ENCODE results near the gene ADCY2.

Gene ADCY2

GRCh38 chr5:7456206-7456605, 60.3 kb downstream of the ADCY2 start:
- no peak overlapping the region for H2AFZ ChIP-seq (ENCODE audit: low read depth, low read length)
- no peak overlapping the region for H3K4me2 ChIP-seq (ENCODE audit: low read length)
- H4K20me1 ChIP-seq (ENCODE audit: insufficient read depth, low read length) = no peaks in the 10 kb centered on the region
- no peaks in the 10 kb centered on the region for H3K27me3 ChIP-seq (ENCODE audit: low read depth, low read length)
- TF ChIP-seq EZH2phosphoT487 (IDR thresholded peaks at IDR 0.05; ENCODE audit: low read depth) (no peak), CTCF (IDR thresholded peaks at IDR 0.05; ENCODE audit: low read depth, low read length) (no peak)
- no peak overlapping the region for H3K27ac ChIP-seq (ENCODE audit: low read length)
- H3K4me3 ChIP-seq (ENCODE audit: low read length) = no peak overlapping the region
- no peaks in the 10 kb centered on the region for H3K79me2 ChIP-seq (ENCODE audit: low read length)
- no peaks in the 10 kb centered on the region for H3K4me1 ChIP-seq (ENCODE audit: low read length)
- no peaks in the 10 kb centered on the region for H3K36me3 ChIP-seq (replicated peaks; ENCODE audit: low read depth, low read length)
- no peak overlapping the region for H3K9ac ChIP-seq (ENCODE audit: low read length)
- no peaks in the 10 kb centered on the region for H3K9me3 ChIP-seq (ENCODE audit: insufficient read depth, low read length)

GRCh38 chr5:7461371-7461770, 65.4 kb downstream of the ADCY2 start:
- Histone ChIP-seq H3K79me2 (ENCODE audit: low read length) (no peaks in the 10 kb centered on the region), H4K20me1 (ENCODE audit: insufficient read depth, low read length) (no peaks in the 10 kb centered on the region), H3K36me3 (replicated peaks; ENCODE audit: low read depth, low read length) (no peaks in the 10 kb centered on the region), H3K4me2 (ENCODE audit: low read length) (no peak overlapping the region), H3K27me3 (ENCODE audit: low read depth, low read length) (no peaks in the 10 kb centered on the region), H2AFZ (ENCODE audit: low read depth, low read length) (no peak overlapping the region), H3K4me3 (ENCODE audit: low read length) (no peak overlapping the region), H3K9ac (ENCODE audit: low read length) (no peak overlapping the region), H3K27ac (ENCODE audit: low read length) (no peak overlapping the region), H3K9me3 (ENCODE audit: insufficient read depth, low read length) (no peaks in the 10 kb centered on the region), H3K4me1 (ENCODE audit: low read length) (no peaks in the 10 kb centered on the region)
- TF ChIP-seq EZH2phosphoT487 (IDR thresholded peaks at IDR 0.05; ENCODE audit: low read depth) = no peak
- TF ChIP-seq CTCF (IDR thresholded peaks at IDR 0.05; ENCODE audit: low read depth, low read length) = no peak

- Histone ChIP-seq H3K79me2 (ENCODE audit: low read length) (no peaks in the 10 kb centered on the region), H3K4me2 (ENCODE audit: low read length) (no peak overlapping the region), H2AFZ (ENCODE audit: low read depth, low read length) (no peak overlapping the region), H4K20me1 (ENCODE audit: insufficient read depth, low read length) (no peaks in the 10 kb centered on the region), H3K9ac (ENCODE audit: low read length) (no peak overlapping the region), H3K27me3 (ENCODE audit: low read depth, low read length) (no peaks in the 10 kb centered on the region), H3K27ac (ENCODE audit: low read length) (no peak overlapping the region), H3K4me1 (ENCODE audit: low read length) (no peaks in the 10 kb centered on the region), H3K9me3 (ENCODE audit: insufficient read depth, low read length) (no peaks in the 10 kb centered on the region), H3K4me3 (ENCODE audit: low read length) (no peak overlapping the region), H3K36me3 (replicated peaks; ENCODE audit: low read depth, low read length) (no peaks in the 10 kb centered on the region)
- TF ChIP-seq CTCF (IDR thresholded peaks at IDR 0.05; ENCODE audit: low read depth, low read length) = no peak
Measured at GRCh38 chr5:7462758-7463157, 66.8 kb downstream of the ADCY2 start.

- Histone ChIP-seq H3K27me3 (ENCODE audit: low read depth, low read length) (no peaks in the 10 kb centered on the region), H4K20me1 (ENCODE audit: insufficient read depth, low read length) (no peaks in the 10 kb centered on the region), H3K9ac (ENCODE audit: low read length) (no peak overlapping the region), H3K4me1 (ENCODE audit: low read length) (no peaks in the 10 kb centered on the region), H3K79me2 (ENCODE audit: low read length) (no peaks in the 10 kb centered on the region), H3K4me2 (ENCODE audit: low read length) (no peak overlapping the region), H3K36me3 (replicated peaks; ENCODE audit: low read depth, low read length) (no peaks in the 10 kb centered on the region), H3K9me3 (ENCODE audit: insufficient read depth, low read length) (no peaks in the 10 kb centered on the region), H3K27ac (ENCODE audit: low read length) (no peak overlapping the region), H2AFZ (ENCODE audit: low read depth, low read length) (no peak overlapping the region), H3K4me3 (ENCODE audit: low read length) (no peak overlapping the region)
- TF ChIP-seq CTCF (IDR thresholded peaks at IDR 0.05; ENCODE audit: low read depth, low read length) = no peak
- no peak for TF ChIP-seq EZH2phosphoT487 (IDR thresholded peaks at IDR 0.05; ENCODE audit: low read depth)
Measured at GRCh38 chr5:7464182-7464581, 68.2 kb downstream of the ADCY2 start.

Measured in OCI-LY3 (cell line).